GM12865 (cell line): ENCODE results near the gene ATP1A4.
A peak's percentile ranks its signal among the peaks of the same experiment; 100 is the strongest.
"Not testable (repeated sequence)": the region's sequence is repeated elsewhere in the genome, so short reads cannot be mapped to it uniquely, and the experiment has no call there.

ENCODE experiments used
- DNase-seq: peaks from one replicate; pipeline ENCODE4 v3.0.0; 2010; ENCODE audit warnings: low read depth
- H3K4me3 ChIP-seq: 2 replicates; pipeline ENCODE4 v1.5.1; 2011; ENCODE audit warnings: mild to moderate bottlenecking, low read depth, low read length, control low read depth
- TF ChIP-seq, protein P1 (sequence below): IDR thresholded peaks from 2 replicates; pipeline ENCODE4 v1.5.1; 2011; ENCODE audit warnings: low read length, control low read depth, low read depth, inconsistent platforms; ENCODE audit not compliant: insufficient read depth; ENCODE audit errors: missing control alignments

Gene ATP1A4

GRCh38 chr1:160123726-160124125, 27.7 kb upstream of the ATP1A4 start:
- TF ChIP-seq, protein P1, sequence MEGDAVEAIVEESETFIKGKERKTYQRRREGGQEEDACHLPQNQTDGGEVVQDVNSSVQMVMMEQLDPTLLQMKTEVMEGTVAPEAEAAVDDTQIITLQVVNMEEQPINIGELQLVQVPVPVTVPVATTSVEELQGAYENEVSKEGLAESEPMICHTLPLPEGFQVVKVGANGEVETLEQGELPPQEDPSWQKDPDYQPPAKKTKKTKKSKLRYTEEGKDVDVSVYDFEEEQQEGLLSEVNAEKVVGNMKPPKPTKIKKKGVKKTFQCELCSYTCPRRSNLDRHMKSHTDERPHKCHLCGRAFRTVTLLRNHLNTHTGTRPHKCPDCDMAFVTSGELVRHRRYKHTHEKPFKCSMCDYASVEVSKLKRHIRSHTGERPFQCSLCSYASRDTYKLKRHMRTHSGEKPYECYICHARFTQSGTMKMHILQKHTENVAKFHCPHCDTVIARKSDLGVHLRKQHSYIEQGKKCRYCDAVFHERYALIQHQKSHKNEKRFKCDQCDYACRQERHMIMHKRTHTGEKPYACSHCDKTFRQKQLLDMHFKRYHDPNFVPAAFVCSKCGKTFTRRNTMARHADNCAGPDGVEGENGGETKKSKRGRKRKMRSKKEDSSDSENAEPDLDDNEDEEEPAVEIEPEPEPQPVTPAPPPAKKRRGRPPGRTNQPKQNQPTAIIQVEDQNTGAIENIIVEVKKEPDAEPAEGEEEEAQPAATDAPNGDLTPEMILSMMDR, result no peak
- no peak overlapping the region for H3K4me3 ChIP-seq
- DNase-seq, result no peak

DNA sequence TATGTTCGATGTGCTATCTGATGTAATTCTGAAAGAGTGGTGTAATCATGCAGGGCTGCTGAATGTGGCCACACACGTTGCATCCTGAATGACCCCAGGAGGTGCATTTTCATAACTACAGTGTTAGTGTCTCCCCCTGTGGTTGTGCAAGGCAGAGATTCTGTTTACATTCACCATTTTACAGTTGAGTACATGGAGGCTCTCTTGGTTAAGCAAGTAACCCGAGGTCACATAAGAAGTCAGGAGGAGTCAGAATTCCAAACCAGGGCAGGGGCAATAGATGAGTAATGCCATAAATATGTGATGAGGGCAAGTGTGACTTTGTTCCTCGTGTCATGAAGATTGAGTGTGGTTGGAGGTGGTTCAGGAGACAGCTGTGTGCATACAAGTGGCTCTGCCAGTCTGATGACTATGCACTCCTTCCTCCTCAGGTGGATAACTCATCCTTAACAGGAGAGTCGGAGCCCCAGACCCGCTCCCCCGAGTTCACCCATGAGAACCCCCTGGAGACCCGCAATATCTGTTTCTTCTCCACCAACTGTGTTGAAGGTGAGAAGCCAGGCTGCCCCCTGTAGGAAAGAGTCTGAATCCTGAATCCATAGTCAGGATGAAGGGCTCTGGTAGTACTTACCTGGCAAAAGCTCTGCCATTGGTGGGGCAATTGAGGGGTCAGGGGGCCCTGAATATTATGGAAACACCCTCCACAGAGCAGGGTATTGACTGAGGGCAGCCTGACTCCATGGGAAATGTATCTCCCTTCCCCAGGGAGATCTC, 26.5 kb upstream of the ATP1A4 start:
- TF ChIP-seq, protein P1, result no peak
- no peak overlapping the region for H3K4me3 ChIP-seq
- DNase-seq, result no peak

- TF ChIP-seq, protein P1, result no peak
Observed at GRCh38 chr1:160125746-160126145, 25.7 kb upstream of the ATP1A4 start.

GRCh38 chr1:160126342-160126741, 25.1 kb upstream of the ATP1A4 start:
- not testable (repeated sequence) for H3K4me3 ChIP-seq, DNase-seq

More at GRCh38 chr1:160125746-160126145, 25.7 kb upstream of the ATP1A4 start:
- no peak overlapping the region for H3K4me3 ChIP-seq
- no peak for DNase-seq

DNA sequence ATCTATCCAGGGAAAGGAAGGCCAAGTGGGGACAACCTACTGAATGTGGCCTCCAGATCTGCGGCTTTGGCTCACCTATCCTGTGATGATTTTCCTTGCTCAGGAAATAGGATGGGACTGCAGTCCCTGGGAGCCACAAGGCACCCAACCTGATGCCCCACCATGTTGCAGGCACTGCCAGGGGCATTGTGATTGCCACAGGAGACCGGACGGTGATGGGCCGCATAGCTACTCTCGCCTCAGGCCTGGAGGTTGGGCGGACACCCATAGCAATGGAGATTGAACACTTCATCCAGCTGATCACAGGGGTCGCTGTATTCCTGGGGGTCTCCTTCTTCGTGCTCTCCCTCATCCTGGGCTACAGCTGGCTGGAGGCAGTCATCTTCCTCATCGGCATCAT, 24.0 kb upstream of the ATP1A4 start:
- DNase-seq, result no peak
- H3K4me3 ChIP-seq, result no peak overlapping the region
- TF ChIP-seq, protein P1, result no peak

GRCh38 chr1:160127865-160128523, 23.4 kb upstream of the ATP1A4 start:
- TF ChIP-seq, protein P1, result no peak
- no peak overlapping the region for H3K4me3 ChIP-seq
- DNase-seq, result peak; percentile 30

- H3K4me3 ChIP-seq, result no peak overlapping the region
- no peak for DNase-seq
- TF ChIP-seq, protein P1, result no peak
Observed at GRCh38 chr1:160128636-160129035, 22.8 kb upstream of the ATP1A4 start.
